Measurements from ENCODE around the gene PLXNB3. TPM values are rescaled to one million over a fixed set of nuclear protein-coding genes. Genes with fewer than 3 reads are reported as not detected.

Gene PLXNB3
- total RNA-seq, 1 donor from 2014 or later = 34.8 TPM

GRCh38 chrX:153825042-153825441, 61.0 kb downstream of the PLXNB3 start:
- peaks cover 5% of the 10 kb centered on the region for H3K9me3 Mint-ChIP-seq (ENCODE audit: low read depth)
- peaks cover 7% of the 10 kb centered on the region for H3K4me1 Mint-ChIP-seq (ENCODE audit: low read depth)
- H3K27ac Mint-ChIP-seq (ENCODE audit: unreplicated experiment) = no peak overlapping the region
- no peak for DNase-seq (ENCODE audit: low spot score)
- TF ChIP-seq, protein P1, sequence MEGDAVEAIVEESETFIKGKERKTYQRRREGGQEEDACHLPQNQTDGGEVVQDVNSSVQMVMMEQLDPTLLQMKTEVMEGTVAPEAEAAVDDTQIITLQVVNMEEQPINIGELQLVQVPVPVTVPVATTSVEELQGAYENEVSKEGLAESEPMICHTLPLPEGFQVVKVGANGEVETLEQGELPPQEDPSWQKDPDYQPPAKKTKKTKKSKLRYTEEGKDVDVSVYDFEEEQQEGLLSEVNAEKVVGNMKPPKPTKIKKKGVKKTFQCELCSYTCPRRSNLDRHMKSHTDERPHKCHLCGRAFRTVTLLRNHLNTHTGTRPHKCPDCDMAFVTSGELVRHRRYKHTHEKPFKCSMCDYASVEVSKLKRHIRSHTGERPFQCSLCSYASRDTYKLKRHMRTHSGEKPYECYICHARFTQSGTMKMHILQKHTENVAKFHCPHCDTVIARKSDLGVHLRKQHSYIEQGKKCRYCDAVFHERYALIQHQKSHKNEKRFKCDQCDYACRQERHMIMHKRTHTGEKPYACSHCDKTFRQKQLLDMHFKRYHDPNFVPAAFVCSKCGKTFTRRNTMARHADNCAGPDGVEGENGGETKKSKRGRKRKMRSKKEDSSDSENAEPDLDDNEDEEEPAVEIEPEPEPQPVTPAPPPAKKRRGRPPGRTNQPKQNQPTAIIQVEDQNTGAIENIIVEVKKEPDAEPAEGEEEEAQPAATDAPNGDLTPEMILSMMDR (IDR thresholded peaks at IDR 0.05) = no peak
- no peaks in the 10 kb centered on the region for H3K27me3 Mint-ChIP-seq (ENCODE audit: low read depth)
- no peaks in the 10 kb centered on the region for H3K36me3 Mint-ChIP-seq (ENCODE audit: low read depth)
- no peak overlapping the region for H3K4me3 Mint-ChIP-seq (ENCODE audit: unreplicated experiment)

Other genes starting within 250 kb of the PLXNB3 start
- gene ATP2B3, start 246.6 kb upstream of the PLXNB3 start, total RNA-seq = 0.17 to 0.46 TPM (median 0.37 TPM) in 3 replicates
- gene CCNQ, start 165.1 kb upstream of the PLXNB3 start, total RNA-seq = 17.2 to 21.9 TPM (median 17.7 TPM) in 3 replicates
- gene DUSP9, start 117.0 kb upstream of the PLXNB3 start, total RNA-seq = 0.13 to 0.77 TPM in 2 of 3 replicates, not detected in the other
- 3.2 to 3.8 TPM (median 3.5 TPM) in 3 replicates for gene PNCK, start 90.4 kb upstream of the PLXNB3 start, total RNA-seq
- gene SLC6A8, start 76.3 kb upstream of the PLXNB3 start, total RNA-seq = 47.6 to 71.1 TPM (median 70.6 TPM) in 3 replicates
- 144 to 153 TPM (median 147 TPM) in 3 replicates for gene BCAP31, start 39.9 kb upstream of the PLXNB3 start, total RNA-seq
- gene ABCD1, start 39.4 kb upstream of the PLXNB3 start, total RNA-seq = 19.0 to 25.4 TPM (median 20.3 TPM) in 3 replicates
- 0.18 to 0.50 TPM in 2 of 3 replicates, not detected in the other for gene SRPK3, start 16.8 kb downstream of the PLXNB3 start, total RNA-seq
- gene IDH3G, start 30.1 kb downstream of the PLXNB3 start, total RNA-seq = 42.8 to 49.6 TPM (median 46.9 TPM) in 3 replicates
- 245 to 356 TPM (median 257 TPM) in 3 replicates for gene SSR4, start 30.4 kb downstream of the PLXNB3 start, total RNA-seq
- gene PDZD4, start 66.3 kb downstream of the PLXNB3 start, total RNA-seq = 24.8 to 27.2 TPM (median 25.4 TPM) in 3 replicates
- 2.2 to 2.9 TPM (median 2.5 TPM) in 3 replicates for gene L1CAM, start 121.9 kb downstream of the PLXNB3 start, total RNA-seq
- gene AVPR2, start 140.4 kb downstream of the PLXNB3 start, total RNA-seq = not detected in 3 replicates
- gene ARHGAP4, start 162.0 kb downstream of the PLXNB3 start, total RNA-seq = 2.8 to 3.7 TPM (median 3.1 TPM) in 3 replicates
- 89.5 to 99.8 TPM (median 91.4 TPM) in 3 replicates for gene NAA10, start 170.8 kb downstream of the PLXNB3 start, total RNA-seq
- gene RENBP, start 180.4 kb downstream of the PLXNB3 start, total RNA-seq = 6.5 to 13.4 TPM (median 13.1 TPM) in 3 replicates
- 60.1 to 89.9 TPM (median 67.2 TPM) in 3 replicates for gene HCFC1, start 207.6 kb downstream of the PLXNB3 start, total RNA-seq
- gene TMEM187, start 208.5 kb downstream of the PLXNB3 start, total RNA-seq = 12.3 to 20.3 TPM (median 18.3 TPM) in 3 replicates